SHP77 treated with DMSO at 0.1 percent for 48 hours (cell line): ENCODE measurements around the gene SIK3.

Experiments
- DNase-seq: peaks from one replicate; lab custom pipeline; 2025; lab: John Stamatoyannopoulos, UW

SIK3 gene

DNA sequence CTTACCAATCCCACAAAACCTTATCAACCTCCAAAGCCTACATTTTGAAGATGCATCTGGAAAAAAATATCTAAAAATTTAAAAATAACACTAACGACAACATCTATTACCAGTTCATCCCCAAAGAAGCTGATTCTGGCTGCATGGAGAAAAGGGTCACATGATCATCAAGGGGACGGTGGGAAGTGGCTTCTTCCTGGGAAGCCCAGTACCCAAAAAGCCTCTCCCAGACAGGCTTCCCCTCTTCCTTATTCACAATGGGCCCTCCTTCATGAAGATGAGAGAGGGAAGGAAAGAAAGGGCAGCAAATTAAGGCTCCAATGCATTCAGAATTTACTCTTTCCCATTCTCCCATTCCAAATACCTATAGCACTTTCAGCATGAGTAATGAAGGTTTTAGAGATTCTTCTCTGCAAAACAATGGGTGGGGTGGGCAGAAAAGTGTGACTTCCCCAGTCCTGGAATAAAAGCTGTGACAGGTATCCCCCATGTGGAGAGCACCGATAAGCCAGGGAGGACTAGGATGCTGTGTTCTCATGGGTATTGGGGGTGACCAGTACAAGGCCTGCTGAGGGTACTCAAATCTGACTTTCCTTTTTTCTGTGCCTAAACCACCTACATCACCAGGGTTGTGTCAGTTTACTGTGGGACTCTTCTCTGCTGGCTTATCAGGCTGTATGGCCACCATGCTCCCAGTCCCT, 88.2 kb downstream of the SIK3 start:
- no peak for DNase-seq

DNA sequence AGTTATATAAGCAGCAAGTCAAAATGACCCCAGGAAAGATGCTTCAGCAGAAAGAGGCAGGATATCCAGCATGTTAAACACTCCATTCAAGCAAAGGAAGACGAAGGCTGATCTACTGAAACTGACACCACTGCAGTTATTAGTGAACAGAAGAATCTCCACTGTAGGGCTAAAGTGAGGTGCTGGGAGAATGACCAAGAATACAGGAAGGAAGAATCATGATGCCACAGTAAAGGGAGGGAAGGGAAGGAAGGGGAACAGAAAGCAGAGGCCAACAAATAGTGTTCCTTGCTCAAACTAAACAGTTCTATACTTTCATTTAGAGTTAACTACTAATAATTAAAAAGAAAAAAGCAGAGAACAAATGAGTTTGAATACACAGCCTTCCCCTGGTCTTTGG, 92.5 kb downstream of the SIK3 start:
- DNase-seq: no peak

DNA sequence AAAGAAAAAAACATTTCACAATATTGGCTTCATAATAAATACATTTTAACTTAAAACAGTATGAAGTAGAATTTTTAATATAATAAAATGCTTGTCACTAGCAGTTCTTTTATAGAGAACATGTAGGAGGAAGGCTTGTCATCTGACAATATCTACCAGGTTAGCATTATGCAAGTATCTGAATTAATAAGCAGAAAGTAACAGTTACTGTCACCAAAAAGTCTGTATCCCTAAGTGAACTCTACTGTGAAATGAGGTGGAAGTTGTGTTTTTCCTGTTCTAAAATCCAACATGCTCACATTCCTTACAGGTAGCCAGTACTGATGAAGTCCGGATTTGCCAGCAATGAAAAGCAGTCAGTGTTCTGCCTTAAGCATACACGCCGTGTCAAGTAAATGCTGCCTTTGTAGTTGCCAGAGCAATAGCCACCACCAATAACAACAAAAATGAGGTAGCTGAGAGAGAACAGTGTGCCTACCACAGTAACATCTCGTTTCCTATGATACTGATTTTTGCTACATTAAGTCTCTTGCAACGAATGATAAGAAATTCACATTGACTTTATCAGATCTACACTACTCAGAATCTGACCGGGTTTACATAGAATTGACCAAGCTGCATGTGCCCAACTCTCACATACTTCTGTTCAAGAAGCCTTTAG, 95.5 kb downstream of the SIK3 start:
- no peak for DNase-seq

DNA sequence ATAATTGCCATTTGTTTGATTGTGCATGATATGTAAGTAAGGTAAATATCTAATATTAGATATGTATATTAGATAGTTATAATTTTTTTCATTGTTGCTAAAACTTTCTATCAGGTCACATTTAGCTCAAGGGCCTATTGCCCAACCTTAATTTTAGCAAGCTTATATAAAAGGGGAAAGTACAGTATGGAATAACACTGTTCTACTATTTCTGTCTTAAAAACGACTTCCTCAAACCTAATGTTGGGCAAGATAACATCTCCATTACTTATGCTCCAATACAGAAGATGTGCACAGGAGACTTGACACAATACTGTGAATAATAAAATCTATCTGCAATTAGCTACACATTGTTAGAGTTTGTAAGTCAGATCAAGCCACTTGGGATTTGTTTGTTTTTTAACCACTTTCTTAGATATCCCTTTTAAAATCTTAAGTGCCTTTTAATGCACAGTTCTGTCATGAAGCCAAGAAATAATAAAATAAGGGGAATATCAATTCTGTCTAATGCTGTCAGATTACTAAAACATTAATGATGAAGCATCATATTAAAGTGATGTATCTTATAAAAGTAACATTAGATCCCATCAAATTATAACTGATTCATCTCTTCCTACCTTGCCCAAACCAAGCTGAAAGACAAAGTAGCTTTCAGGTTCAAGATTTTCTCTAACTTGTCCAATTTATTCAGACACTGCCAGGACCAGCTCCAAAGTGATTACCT, 98.1 kb downstream of the SIK3 start:
- no peak for DNase-seq

DNA sequence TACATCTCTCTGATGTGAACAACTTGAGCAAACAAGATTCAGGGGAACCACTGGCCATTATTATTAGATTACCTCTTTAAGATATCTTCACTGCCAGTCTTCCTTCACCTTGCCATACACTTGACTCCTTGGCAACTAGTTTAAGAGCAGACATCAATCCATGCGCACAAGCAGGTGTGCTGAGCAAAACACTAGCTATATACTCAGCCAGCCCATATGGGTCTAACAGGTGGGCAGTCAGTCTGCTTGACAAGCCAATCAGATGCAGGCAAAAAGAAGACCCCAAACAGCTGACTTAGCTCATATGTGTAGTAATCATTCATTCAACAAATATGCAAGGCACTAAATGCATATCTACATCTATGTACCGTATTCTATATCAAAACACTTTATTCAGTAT, 101.2 kb downstream of the SIK3 start:
- no peak for DNase-seq

DNA sequence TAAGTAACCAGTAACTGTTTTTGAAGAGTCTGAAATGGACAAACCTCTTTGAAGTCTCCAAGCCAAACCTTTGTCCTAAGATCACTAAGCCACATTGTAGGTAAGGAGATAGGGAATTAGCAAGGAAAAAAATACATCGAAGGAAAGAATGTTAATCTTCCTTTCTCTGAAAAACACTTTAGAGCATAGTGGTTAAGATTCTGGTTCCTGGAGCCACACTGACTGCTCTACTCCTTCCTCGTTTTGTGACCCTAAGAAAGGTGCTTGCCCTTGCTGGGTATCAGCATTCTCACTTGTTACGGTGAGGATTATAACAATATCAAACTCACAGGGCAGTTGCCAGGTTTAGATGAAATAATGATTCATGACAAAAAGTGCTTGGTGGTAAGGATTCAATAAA, 104.0 kb downstream of the SIK3 start:
- no peak for DNase-seq

DNA sequence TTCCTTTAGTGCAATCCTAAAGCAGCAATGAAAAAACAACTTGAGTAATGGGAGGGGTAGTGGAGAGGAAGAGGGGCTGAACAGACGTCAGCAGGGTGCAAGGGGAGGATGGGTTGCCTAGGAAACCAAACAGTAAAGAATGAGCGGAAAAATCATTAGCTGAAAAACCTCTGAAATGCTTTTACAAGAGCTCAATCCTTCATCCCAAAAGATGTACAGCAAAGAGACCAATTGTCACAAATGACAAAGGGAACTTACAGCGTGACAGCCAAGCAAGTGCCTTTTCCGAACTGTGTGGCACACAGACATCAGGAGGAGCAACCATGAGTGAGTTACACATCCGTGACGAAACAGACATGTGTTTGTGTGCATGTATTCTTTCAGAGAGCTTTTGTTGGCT, 104.6 kb downstream of the SIK3 start:
- DNase-seq: no peak

DNA sequence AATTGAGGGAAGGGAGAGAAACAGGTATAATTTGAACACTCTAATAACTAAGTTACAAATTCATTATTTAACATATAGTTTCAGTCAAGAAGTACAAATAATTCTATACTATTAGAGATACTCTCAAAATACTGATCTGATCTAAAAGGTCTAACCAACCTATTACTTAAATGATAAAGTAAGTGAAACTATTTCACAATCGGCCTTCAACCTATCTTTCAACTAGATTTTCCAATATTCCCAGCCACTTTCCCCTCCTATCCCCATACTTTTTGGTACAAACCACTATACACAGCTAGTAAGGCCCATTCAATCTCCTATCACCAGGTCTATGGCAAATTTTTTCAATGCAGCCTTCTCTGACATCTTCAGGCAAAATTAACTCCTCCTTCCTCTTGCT, 106.7 kb downstream of the SIK3 start:
- DNase-seq: no peak

DNA sequence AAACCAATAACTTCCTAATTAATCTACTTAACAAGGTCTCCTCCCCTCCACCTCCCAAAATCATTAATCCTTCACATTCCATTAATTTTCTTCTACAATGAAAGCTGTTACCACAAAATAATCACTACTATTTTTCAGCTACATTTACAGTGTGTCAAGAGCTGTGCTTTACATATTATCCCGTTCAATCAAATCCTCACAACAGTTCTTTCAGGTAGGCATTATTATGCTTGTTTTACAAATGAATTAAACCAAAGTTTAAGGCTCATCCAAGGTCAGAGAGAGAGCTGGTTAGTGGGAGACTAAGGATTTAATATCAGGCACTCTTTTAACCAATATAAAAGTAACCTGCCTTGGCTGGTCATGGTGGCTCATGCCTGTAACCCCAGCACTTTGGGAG, 107.4 kb downstream of the SIK3 start:
- DNase-seq: no peak

DNA sequence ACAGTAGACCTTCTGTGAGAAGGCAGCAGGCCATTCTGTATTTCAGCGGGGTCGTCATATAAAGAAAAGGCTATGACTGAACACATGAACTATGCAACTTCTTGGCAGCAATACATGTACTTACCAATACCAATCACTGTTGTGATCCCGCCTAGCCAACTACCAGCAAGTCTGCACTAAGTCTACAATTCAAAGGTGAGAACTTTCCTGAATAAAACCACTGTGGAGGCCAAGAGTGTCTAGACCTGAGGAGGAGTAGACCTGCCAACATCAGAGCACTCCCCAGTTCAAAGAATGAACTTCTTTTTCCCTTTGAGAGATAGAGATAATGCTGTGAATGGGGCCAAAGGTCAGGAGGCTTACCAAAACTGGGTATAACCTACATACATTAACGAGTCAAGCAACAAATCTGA, 108.2 kb downstream of the SIK3 start:
- no peak for DNase-seq

DNA sequence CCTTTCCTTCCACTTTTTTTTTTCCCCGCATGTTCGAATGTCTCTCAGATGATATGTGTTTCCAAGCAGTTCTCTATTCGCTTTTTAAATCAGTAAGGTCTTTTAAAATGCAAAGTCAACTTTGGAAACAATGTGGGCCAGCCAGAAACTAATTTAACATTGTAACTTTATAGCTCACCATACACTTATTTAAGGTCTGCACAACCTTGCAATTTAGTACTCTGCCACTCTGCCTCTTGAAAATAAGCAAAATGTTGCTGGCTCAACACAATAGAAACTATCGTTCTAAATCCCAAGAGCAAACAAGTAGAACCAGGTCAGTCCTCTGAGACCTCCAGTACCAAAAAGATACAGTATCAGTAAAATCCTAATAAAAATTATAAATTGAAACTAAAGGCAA, 109.0 kb downstream of the SIK3 start:
- no peak for DNase-seq

DNA sequence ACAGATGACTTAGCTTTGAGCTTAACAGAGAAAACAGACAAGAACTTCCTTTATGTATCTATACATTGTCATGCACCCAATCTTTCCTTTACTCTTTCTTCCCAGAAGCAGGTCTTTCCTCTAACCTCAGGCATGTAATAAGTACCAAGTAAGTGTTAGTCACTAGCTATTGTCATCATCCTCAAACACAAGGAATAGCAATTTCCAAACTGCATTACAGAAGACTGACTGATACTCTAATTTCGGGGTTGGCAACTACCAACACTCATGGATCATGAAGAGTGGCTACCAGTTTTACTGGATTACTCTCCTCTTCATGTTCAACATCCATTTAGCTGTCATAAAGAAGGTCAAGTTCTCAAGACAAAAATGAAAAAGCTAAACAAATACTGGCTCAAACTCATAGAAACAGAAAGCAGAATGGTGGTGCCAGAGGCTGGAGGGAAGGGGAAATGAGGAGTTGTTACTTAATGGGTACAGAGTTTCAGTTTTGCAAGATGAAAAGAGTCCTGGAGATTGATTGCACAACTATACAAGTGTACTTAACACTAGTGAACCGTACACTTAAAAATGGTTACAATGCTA, 111.6 kb downstream of the SIK3 start:
- no peak for DNase-seq

DNA sequence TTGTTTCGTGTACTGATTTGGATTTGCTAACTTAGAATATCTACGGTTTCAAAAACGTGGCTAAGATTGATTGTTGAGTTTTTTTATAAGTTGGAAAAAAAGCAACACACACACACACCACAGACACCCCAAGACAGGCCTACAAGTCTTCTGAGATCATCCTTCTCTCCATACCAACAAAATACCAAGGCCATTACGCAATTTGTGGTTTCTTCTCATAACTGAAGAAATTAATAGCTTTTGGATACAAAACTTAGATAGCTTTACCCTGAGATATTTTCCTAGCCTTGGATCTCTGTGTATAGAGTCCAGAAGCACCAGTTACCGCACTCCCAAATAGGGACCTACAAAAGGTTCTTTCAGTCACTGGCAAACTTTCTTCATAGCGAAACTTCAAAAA, 113.6 kb downstream of the SIK3 start:
- no peak for DNase-seq

DNA sequence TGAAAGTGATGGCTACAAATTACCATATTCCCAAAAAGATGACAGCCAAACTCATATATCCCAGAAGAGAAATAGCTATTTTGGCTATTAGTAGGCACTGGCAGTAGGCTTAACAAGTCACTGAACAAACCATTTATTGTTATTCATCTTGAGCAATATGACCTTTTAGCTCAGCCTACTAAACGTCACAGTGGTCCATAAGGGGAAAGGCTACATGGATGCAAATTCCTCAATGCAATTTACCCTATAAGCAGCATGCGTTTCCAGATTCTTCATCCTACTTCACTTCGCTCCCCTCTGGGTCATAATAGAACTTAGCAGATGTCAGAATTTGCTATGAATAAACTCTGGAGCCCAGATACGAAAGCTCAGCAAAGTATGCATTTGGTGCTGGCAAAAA, 114.0 kb downstream of the SIK3 start:
- DNase-seq: no peak

DNA sequence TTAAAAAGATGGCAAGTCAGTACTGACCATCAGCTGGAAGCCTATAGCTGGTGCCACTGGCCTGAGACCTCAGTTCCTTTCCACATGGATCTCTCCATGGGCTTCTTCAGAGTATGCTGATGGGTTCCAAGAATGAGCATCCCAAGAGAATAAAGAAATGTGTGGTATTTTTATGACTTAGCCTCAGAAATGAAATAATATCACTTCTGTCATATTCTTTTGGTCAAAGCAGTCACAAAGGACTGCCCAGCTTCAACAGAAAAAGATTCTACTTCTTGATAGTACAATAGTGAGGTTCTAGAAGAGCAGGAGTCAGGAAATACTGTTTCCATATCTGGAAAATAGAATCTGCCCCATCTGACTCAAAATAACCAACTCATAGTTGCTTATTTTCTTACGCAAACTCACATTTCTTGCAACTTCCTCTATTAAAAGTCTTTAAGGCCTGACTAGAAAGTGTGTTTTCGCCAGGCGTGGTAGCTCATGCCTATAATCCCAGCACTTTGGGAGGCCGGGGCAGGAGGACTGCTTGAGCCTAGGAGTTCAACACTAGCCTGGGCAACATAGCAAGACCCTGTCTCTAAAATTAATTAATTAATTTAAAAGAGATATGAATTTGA, 116.9 kb downstream of the SIK3 start:
- no peak for DNase-seq

DNA sequence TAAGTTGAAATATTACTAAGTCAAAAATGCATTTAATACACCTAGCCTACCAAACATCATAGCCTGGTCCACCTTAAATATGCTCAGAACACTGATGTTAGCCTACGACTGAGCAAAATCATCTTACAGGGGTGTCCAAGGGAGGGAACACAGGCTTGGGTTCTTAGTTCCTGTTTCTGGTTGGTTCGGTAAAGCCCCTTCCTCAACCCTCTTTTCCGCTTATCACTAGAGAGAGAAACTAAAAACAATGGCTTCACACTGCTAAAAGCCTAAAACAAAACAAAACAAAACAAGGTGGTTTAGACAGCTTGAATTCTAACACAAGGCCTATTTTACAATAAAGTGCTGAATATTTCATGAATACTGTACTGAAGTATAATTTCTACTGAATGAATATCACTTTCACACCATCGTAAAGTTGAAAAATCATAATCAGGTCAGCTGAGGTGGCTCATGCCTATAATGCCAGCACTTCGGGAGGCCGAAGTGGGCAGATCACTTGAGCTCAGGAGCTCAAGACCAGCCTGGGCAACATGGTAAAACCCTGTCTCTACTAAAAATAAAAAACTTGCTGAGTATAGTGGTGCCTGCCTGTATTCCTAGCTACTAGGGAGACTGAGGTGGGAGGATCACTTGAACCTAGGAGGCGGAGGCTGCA, 118.0 kb downstream of the SIK3 start:
- no peak for DNase-seq

DNA sequence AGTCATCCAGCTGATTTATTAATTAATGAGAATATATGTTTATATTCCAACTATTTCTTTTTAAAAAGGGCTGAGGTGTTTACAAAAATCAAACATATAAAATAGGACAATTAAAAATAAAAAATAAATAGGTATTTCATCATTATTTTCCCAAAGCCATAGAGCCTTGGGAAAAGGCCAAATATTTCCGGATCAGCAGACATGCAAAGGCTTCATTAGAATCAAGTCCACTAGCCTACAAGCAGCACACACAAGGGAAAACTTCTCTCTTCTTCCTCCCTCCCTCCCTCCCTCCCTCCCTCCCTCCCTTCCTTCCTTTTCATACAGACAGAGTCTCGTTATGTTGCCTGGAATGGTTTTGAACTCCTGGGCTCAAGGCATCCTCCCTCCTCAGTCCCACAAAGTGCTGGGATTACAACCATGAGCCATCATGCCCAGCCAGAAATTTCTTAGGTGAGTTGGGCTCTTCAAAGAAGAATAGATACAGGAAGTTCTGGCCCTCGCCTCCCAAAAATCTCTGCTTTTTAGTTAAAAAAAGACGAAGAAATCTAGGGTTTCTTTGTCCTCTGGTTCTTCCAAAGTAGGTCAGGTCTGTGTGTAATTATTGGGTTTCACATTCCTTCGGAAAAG, 121.2 kb downstream of the SIK3 start:
- no peak for DNase-seq

DNA sequence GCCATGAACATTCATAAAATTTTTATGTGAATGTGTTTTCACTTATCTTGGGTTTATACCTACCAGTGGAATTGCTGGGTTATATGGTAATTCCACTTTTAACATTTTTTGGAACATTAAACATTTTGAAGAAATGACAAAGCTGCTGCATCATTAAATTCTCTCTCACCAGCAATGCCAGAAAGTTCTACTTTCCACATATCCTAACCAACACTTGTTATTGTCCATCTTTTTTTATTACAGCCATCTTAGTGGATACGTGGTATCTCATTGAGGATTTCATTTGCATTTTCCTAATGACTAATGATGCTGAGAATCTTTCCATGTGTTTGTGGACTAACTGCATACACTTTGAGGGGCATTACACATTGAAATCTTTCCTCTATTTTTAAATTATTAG, 122.6 kb downstream of the SIK3 start:
- no peak for DNase-seq

DNA sequence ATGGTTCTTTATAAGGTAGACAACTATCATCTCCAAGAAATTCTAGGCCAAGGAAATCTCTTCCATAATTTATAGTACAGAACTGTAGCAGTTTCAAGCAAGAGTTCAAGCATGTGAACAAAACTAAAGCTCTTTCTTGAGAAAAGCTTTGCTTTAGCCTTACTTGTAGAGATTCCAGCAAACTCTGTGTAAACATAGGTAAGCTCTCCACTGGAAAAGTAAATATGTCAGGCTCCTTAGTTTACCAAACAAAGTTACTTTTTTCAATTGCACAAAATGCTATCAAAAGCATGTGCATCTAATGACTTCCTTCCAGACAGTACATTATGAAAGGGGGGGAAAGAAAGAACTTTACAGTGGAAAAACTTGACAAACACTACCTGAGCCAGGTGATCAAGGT, 125.0 kb downstream of the SIK3 start:
- no peak for DNase-seq

DNA sequence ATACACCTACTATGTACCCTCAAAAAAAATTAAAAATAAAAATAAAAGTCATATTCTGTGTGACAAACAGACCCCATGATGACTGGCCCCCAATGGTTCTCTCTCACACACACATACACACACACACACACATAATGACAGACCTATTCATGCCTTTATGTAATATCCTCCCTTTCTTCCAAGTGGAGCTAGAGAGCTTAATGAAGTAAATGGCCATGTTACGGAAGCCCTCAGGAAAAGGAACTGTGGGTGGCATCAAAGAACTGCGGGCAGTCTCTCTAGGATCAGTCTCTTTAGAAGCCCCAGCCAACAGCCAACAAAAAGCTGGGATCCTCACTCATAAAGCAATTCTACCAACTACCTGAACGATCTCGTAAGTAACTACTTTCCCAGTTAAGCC, 125.5 kb downstream of the SIK3 start:
- no peak for DNase-seq

DNA sequence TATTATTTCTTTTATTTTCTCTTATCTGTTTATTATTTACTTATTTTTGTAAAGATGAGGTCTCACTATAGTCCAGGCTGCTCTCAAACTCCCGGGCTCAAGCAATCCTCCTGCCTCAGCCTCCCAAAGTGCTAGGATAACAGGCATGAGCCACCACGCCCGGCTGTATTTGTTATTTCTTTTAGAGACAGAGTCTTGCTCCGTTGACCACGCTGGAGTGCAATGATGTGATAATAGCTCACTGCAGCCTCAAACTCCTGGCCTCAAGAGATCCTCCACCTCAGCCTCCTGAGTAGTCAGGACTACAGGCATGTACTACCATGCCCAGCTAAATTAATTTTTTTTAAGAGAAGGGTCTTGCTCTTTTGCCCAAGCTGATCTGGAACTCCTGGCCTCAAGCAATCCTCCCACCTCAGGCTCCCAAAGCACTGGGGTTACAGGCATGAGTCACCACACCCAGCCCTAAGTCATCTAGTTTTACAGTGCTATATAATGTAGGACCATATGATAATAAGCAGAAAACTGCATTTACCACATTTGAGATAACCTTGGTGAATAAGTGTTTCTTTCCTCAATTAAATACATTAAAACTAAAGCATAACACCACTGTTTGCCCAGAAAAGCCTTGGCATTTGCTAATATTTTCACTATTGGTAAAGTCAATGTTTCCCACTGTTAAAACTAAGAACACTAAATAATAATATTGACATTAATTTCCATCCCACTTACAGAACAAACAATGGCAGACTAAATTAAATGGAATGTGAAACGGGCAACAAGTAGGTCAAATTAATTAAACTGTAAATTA, 127.5 kb downstream of the SIK3 start:
- DNase-seq: no peak
